Panc1 (cell line): ENCODE data around the gene PMPCA. TPM values are rescaled to one million over a fixed set of nuclear protein-coding genes. Genes with fewer than 3 reads are reported as not detected.

Experiments used
- ATAC-seq: fragments of 200-7000 bp; cut with Tn5 transposase; 2 replicates; pipeline ENCODE4 v1.9.1; 2020; ENCODE audit warnings: mild to moderate bottlenecking, moderate library complexity
- BruUV-seq: library from RNA; stranded (reverse); fragments of 400-500 nt; replicated peaks from 2 replicates; lab custom pipeline; 2021; lab: Mats Ljungman, UMichigan
- CTCF ChIA-PET: fragments of 300-600 bp; sonication (Branson Sonifier 250); formaldehyde crosslinking; loops from one replicate; lab custom pipeline; 2022; ENCODE audit warnings: antibody characterized with exemption; lab: Charles Lee
- POLR2A ChIA-PET: fragments of 300-600 bp; sonication (Branson Sonifier 250); formaldehyde crosslinking; loops from one replicate; lab custom pipeline; 2022; ENCODE audit warnings: antibody characterized with exemption; lab: Charles Lee
- DNase-seq: peaks from one replicate; pipeline ENCODE4 v3.0.0-alpha.2; 2010; ENCODE audit warnings: low read depth, low spot score
- H3K27ac ChIP-seq: 2 replicates; pipeline ENCODE4 v1.5.1; 2011; ENCODE audit warnings: mild to moderate bottlenecking, low read length, inconsistent platforms
- H3K27me3 ChIP-seq: fragments of 200-500 bp; sonication (Bioruptor generic); 2 replicates; pipeline ENCODE4 v1.6.0; 2014; ENCODE audit warnings: low read length, inconsistent platforms; ENCODE audit not compliant: control insufficient read depth, insufficient read depth
- H3K36me3 ChIP-seq: fragments of 200-500 bp; sonication (Bioruptor generic); 2 replicates; pipeline ENCODE4 v1.5.1; 2014; ENCODE audit warnings: inconsistent platforms, mild to moderate bottlenecking, low read length, moderate library complexity; ENCODE audit not compliant: control insufficient read depth, insufficient read depth
- H3K4me1 ChIP-seq: 2 replicates; pipeline ENCODE4 v1.5.1; 2011; ENCODE audit warnings: inconsistent platforms, mild to moderate bottlenecking, low read length, moderate library complexity; ENCODE audit not compliant: control insufficient read depth, insufficient read depth
- H3K4me3 ChIP-seq, 2 experiments: 2 replicates each; pipeline ENCODE4 v1.5.1; 2011 to 2012; ENCODE audit warnings: low read depth in 2 of 2, low read length in 2 of 2, mild to moderate bottlenecking in 2 of 2, inconsistent platforms in 1 of 2, moderate library complexity in 1 of 2
- H3K9me3 ChIP-seq: fragments of 200-500 bp; sonication (Bioruptor generic); 2 replicates; pipeline ENCODE4 v1.5.1; 2014; ENCODE audit warnings: low read depth, mild to moderate bottlenecking, inconsistent platforms, low read length, moderate library complexity; ENCODE audit not compliant: control insufficient read depth, insufficient read depth
- CTCF ChIP-seq: fragments of 450-650 bp; IDR thresholded peaks from 2 replicates; pipeline ENCODE4 v1.5.1; 2017; ENCODE audit warnings: mild to moderate bottlenecking
- POLR2AphosphoS5 ChIP-seq: IDR thresholded peaks from 2 replicates; pipeline ENCODE4 v1.6.1; 2012; ENCODE audit warnings: mild to moderate bottlenecking, low read depth, low read length, moderate library complexity
- REST ChIP-seq, 2 experiments: IDR thresholded peaks; 2 replicates each; pipeline ENCODE4 v1.6.1; 2011 to 2012; ENCODE audit warnings: low read depth in 2 of 2, control low read depth in 1 of 2, low read length in 1 of 2, mild to moderate bottlenecking in 1 of 2, moderate library complexity in 1 of 2; ENCODE audit not compliant: insufficient read depth in 1 of 2
- SIN3A ChIP-seq: IDR thresholded peaks from 2 replicates; pipeline ENCODE4 v1.6.1; 2012; ENCODE audit warnings: low read depth, mild to moderate bottlenecking, low read length, moderate library complexity, borderline replicate concordance; ENCODE audit not compliant: insufficient read depth
- TCF7L2 ChIP-seq: IDR thresholded peaks from 2 replicates; pipeline ENCODE4 v1.6.1; 2011; ENCODE audit warnings: mild to moderate bottlenecking, low read depth, low read length, inconsistent platforms
- in situ Hi-C: cut with HindIII; loops from 2 replicates; pipeline ENCODE4 v1.10.0; 2016; ENCODE audit warnings: low sequenced_read_pairs, low pct_unique_long_range_greater_than_20kb
- intact Hi-C: fragments of 100-400 bp; cut with micrococcal nuclease; formaldehyde crosslinking; loops from one replicate; pipeline ENCODE4 v1.10.0; 2022; ENCODE audit not compliant: unreplicated experiment
- total RNA-seq: library from RNA; stranded (reverse); gene quantifications from one replicate; pipeline ENCODE4 v1.2.1, GENCODE V29; 2021; ENCODE audit not compliant: unreplicated experiment

The PMPCA gene
- total RNA-seq, 1 experiment from 2014 or later, result 60.9 TPM

- BruUV-seq, result no TSS peak
- no peak overlapping the region for H3K27ac ChIP-seq
- no peak for DNase-seq
- in situ Hi-C loops (no loop called here), intact Hi-C loops (no loop called here)
- H3K4me3 ChIP-seq, result no peak overlapping the region
- TF ChIP-seq REST (IDR thresholded peaks at IDR 0.05; ENCODE audit: insufficient read depth in 1 of 2, low read depth in 2 of 2, low read length in 1 of 2) (no peak), TCF7L2 (no peak), CTCF (no peak), SIN3A (no peak), POLR2AphosphoS5 (no peak)
- no peaks in the 10 kb centered on the region for H3K27me3 ChIP-seq
- peaks cover 5% of the 10 kb centered on the region; the same call in 1 of the 2 replicates for H3K4me1 ChIP-seq
- no peak for ATAC-seq
- POLR2A ChIA-PET, result interaction anchor here (0.5 kb wide), 1 partner anchor 103 kb away, joined by 3 read pairs; no protein-coding TSS in a partner anchor
- no peaks in the 10 kb centered on the region for H3K9me3 ChIP-seq
- CTCF ChIA-PET, result no interaction called here
- no peaks in the 10 kb centered on the region; the same call in 1 of the 2 replicates for H3K36me3 ChIP-seq
Observed at GRCh38 chr9:136366826-136367225, 43.6 kb upstream of the PMPCA start.

GRCh38 chr9:136367296-136368145 lies 42.9 kb upstream of the PMPCA start:
- Histone ChIP-seq H3K27ac (no peak overlapping the region), H3K9me3 (no peaks in the 10 kb centered on the region), H3K36me3 (no peaks in the 10 kb centered on the region; the same call in 1 of the 2 replicates), H3K27me3 (no peaks in the 10 kb centered on the region), H3K4me1 (peaks cover 5% of the 10 kb centered on the region; the same call in 1 of the 2 replicates), H3K4me3 (no peak overlapping the region)
- in situ Hi-C loops (no loop called here), intact Hi-C loops (no loop called here)
- no TSS peak for BruUV-seq
- ChIA-PET CTCF (no interaction called here), POLR2A (no interaction called here)
- no peak for ATAC-seq
- no peak for TF ChIP-seq SIN3A
- TF ChIP-seq REST (IDR thresholded peaks at IDR 0.05; ENCODE audit: insufficient read depth in 1 of 2, low read depth in 2 of 2, low read length in 1 of 2), result no peak
- no peak for TF ChIP-seq TCF7L2
- no peak for TF ChIP-seq CTCF
- TF ChIP-seq POLR2AphosphoS5, result no peak
- DNase-seq, result no peak
